ENCODE results near the gene UGT1A4. TPM values are rescaled to one million over a fixed set of nuclear protein-coding genes. Genes with fewer than 3 reads are reported as not detected.

UGT1A4 gene
- total and polyA plus RNA-seq, 9 of the 15 experiments (the other 6 are each of a cell fraction or from before 2014, with no cell fraction given) = not detected

- no peak overlapping the region for H3K9ac ChIP-seq (ENCODE audit: insufficient read depth in 1 of 2, low read depth in 2 of 2, low read length in 2 of 2)
- in situ Hi-C loops (cut with MboI) = no loop called here
- H2AFZ ChIP-seq (ENCODE audit: low read depth, low read length) = no peak overlapping the region
- BruUV-seq (replicated peaks) = no TSS peak
- H3K4me3 ChIP-seq = no peak overlapping the region
- FAIRE-seq (no peak), DNase-seq (ENCODE audit: extremely low read depth in 1 of 4, low spot score in 3 of 4) (no peak), ATAC-seq (no peak)
- H3K27me3 ChIP-seq (ENCODE audit: control insufficient read depth in 2 of 2, insufficient read depth in 2 of 2, low read length in 2 of 2) = peaks cover 0 to 8% of the 10 kb centered on the region in 2 experiments; a peak in 3 of 5 replicates
- POLR2A ChIA-PET = interaction anchor here (0.7 to 1.8 kb wide), 2 partner anchors 12 to 19 kb away, joined by 3 to 5 read pairs; no protein-coding TSS in a partner anchor
- H4K20me1 ChIP-seq (replicated peaks; ENCODE audit: control insufficient read depth, insufficient read depth, low read length) = no peaks in the 10 kb centered on the region; the same call in 1 of the 2 replicates
- no peaks in the 10 kb centered on the region for H3K9me3 ChIP-seq (replicated peaks; ENCODE audit: control insufficient read depth, insufficient read depth, low read depth, low read length)
- no peak overlapping the region for H3K4me2 ChIP-seq (ENCODE audit: insufficient read depth, low read length)
- CTCF ChIA-PET (ENCODE audit: low intra/inter-chr PET ratio) = no interaction called here
- 27% methylated on average over 11 of the region's 11 CpGs for whole genome bisulfite sequencing (ENCODE audit: insufficient coverage, low coverage, missing lambda C conversion rate)
- H3K79me2 ChIP-seq (ENCODE audit: control insufficient read depth, insufficient read depth, low read length) = no peaks in the 10 kb centered on the region
- no peaks in the 10 kb centered on the region for H3K36me3 ChIP-seq (ENCODE audit: control insufficient read depth, insufficient read depth, low read length)
- no peak overlapping the region for H3K27ac ChIP-seq (ENCODE audit: extremely low read depth, low read depth, low read length)
- intact Hi-C loops (cut with micrococcal nuclease) = no loop called here
- H3K4me1 ChIP-seq (replicated peaks in 1 of 2; ENCODE audit: control insufficient read depth in 2 of 2, insufficient read depth in 2 of 2, low read length in 2 of 2) = no peaks in the 10 kb centered on the region
- no peaks in the 10 kb centered on the region for H3K9me1 ChIP-seq (ENCODE audit: control insufficient read depth, insufficient read depth, low read length)
- TF ChIP-seq ZFP30 (CRISPR knock-in tag; IDR thresholded peaks at IDR 0.05; ENCODE audit: borderline replicate concordance) = no peak
- no peak for TF ChIP-seq MEF2A (IDR thresholded peaks at IDR 0.05; ENCODE audit: control insufficient read depth, low read depth, low read length)
- TF ChIP-seq PCBP1 (IDR thresholded peaks at IDR 0.05; ENCODE audit: low read depth, low read length, poor library complexity, severe bottlenecking) = no peak
- TF ChIP-seq ATF4 (CRISPR knock-in tag; IDR thresholded peaks at IDR 0.05) = no peak
- TF ChIP-seq NFE2L1 (tag; IDR thresholded peaks at IDR 0.05; ENCODE audit: borderline replicate concordance, low read depth) = no peak
- no peak for TF ChIP-seq MCM2 (IDR thresholded peaks at IDR 0.05; ENCODE audit: low read depth)
- TF ChIP-seq MXD1 (CRISPR knock-in tag; IDR thresholded peaks at IDR 0.05; ENCODE audit: borderline replicate concordance, poor library complexity, severe bottlenecking) = no peak
- TF ChIP-seq CHD1 (IDR thresholded peaks at IDR 0.05; ENCODE audit: low read length) = no peak
- TF ChIP-seq HNRNPLL (IDR thresholded peaks at IDR 0.05; ENCODE audit: low read depth, low read length, poor library complexity, severe bottlenecking) = no peak
- TF ChIP-seq ATF2 (CRISPR knock-in tag; IDR thresholded peaks at IDR 0.05) = no peak
- TF ChIP-seq ZNF165 (CRISPR knock-in tag; IDR thresholded peaks at IDR 0.05; ENCODE audit: borderline replicate concordance) = no peak
- TF ChIP-seq CREB1 (IDR thresholded peaks at IDR 0.05) = no peak
- TF ChIP-seq CREB1 (CRISPR knock-in tag; IDR thresholded peaks at IDR 0.05) = no peak
- no peak for TF ChIP-seq ZNF282 (CRISPR knock-in tag; IDR thresholded peaks at IDR 0.05)
- TF ChIP-seq JUN (IDR thresholded peaks at IDR 0.05; ENCODE audit: borderline replicate concordance, low read depth, low read length) = no peak
- no peak for TF ChIP-seq JUN (CRISPR knock-in tag; IDR thresholded peaks at IDR 0.05; ENCODE audit: borderline replicate concordance)
These were observed 26.8 kb upstream of the UGT1A4 start for GRCh38 chr2:233691443-233692433.

All from K562 (cell line).